HG02938 (cell line): ENCODE data around the gene KIF1A.

Experiments used
- ATAC-seq: cut with Tn5 transposase; IDR thresholded peaks from one replicate; pipeline ENCODE4 v1.9.1; 2021; ENCODE audit warnings: mild to moderate bottlenecking, moderate library complexity; ENCODE audit not compliant: unreplicated experiment

KIF1A gene

DNA sequence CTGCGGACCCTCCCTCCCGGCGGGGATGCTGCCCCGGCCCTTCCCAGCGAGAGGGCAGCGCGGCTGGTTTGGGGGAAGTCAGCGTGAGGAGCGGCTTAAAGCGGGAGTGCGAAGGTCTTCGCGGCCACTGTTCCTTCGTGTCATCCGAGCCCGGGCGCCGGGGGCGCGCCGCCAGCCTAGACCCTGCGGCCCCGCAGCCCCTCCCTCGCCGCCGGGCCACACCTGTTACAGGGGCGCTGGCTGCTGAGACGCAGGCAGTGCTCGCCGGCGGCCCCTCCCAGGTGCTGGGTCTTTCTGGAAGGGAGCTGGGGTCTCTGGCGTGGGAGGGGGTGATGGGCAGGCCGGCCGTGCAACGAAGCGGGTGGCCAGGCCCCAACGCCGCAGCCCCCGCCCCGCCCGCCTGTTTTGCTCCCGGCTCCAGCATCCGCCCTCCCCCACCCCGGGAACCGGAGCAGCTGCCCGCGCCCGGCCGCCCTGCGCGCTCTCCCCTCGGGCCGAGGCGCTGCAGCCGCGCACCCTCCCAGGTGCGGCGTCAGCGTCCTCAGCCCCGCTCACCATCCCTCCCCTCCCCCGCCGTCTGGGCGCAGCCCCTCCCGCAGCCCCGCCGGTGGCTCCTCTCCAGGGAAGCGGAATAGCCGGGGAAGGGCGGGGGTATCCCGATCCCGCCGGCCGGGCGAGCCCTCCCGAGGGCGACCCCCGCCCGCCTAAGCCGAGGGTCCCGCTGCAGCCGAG, 727 bp downstream of the KIF1A start:
- no peak for ATAC-seq

- no peak for ATAC-seq
These were observed 1.5 kb downstream of the KIF1A start for GRCh38 chr2:240818293-240819125.

- no peak for ATAC-seq
These were observed 2.3 kb downstream of the KIF1A start for GRCh38 chr2:240817496-240818292.

- ATAC-seq, result no peak
These were observed 3.2 kb downstream of the KIF1A start for GRCh38 chr2:240816584-240817495.

GRCh38 chr2:240815761-240816583, 4.0 kb downstream of the KIF1A start:
- no peak for ATAC-seq

DNA sequence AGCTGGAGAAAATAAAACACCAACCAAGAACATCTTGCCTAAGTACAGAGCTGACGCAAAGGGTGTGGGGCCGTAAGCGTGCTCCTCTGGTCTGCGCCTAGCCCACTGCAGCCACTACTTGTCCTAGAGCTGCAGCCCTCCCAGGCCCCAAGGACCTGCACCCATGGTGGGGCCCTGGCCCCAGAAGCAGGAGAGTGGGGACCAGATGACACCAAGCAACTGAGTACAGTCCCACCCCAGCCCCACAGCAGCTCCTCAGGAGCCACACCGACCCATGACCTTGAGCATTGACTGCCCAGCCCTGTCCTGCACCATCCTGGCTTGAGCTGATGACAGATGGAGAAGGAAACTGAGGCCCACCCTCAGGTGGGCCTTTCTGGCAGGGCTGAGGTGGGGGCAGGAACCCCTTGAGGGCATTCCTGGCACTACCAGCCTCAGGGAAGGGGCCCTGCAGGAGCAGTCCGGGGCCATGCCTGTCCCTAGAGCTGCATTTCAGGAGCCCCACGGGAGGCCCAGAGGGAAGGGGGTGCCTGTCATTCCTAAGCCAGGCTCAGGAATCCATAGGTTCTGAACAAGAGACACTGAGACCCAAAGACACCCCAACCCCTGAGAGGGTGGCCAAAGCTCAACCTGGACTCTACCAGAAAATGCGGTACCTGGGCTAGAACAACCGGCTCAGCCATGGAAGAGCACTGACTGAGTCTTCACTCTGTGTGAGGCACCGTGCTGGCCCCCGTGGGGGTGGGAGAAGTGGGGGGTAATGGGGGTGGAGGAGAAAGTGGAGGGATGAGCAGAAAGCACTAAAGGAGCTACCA, 4.9 kb downstream of the KIF1A start:
- ATAC-seq, result no peak

DNA sequence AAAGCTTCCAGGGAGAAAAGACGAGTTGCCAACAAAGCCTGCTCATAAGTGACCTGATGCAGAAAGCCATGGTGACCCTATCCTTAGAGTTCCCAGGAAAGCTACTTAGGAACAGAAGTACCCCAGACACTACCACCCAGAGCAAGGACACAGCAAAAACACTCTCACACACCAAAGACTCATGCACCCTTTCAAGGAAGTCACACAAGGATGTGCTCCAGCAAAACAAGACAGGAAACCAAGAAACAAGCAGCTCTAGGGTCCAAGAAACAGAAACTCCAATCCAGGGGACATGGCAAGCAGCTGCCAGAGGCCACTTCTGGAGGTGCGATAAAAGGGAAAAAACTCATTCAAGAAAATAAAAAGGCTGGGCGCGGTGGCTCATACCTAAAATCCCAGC, 5.7 kb downstream of the KIF1A start:
- no peak for ATAC-seq

- ATAC-seq, result no peak
These were observed 6.6 kb downstream of the KIF1A start for GRCh38 chr2:240813231-240813921.

GRCh38 chr2:240812721-240813120, 7.3 kb downstream of the KIF1A start:
- no peak for ATAC-seq

DNA sequence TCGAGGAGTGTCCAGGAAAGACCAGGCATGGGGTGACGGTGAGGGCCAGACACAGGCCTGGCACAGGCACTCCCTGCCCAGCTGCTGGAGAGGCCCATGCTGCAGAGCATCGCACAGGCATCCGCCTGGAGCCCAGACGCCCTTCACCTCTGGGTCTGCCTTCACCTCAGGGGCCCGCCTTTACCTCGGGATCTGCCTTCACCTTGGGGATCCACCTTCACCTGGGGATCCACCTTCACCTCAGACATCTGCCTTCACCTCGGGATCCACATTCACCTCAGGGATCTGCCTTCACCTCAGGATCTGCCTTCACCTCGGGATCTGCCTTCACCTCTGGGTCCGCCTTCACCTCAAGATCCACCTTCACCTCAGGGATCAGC, 7.7 kb downstream of the KIF1A start:
- no peak for ATAC-seq

- no peak for ATAC-seq
These were observed 8.4 kb downstream of the KIF1A start for GRCh38 chr2:240811346-240812300.

DNA sequence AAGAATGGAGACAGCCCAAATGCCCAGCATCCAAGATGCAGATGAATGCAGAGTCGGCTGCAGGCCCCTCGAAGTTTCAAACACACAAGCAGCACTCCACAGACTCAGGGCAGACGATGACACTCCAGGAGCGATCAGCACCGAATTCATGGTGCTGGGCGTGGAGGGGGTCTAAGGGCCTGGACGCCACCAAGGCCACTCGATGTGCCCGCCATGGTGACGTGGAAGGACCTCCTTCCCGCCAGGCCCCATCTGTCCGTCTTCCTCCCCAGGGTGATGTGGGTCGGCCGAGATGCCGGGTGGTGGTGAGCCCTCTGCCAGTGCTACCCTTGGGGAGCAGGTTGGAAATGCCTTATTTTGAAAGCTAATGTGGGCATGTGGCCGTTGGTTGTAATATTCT, 9.4 kb downstream of the KIF1A start:
- ATAC-seq, result no peak

- ATAC-seq, result no peak
These were observed 9.8 kb downstream of the KIF1A start for GRCh38 chr2:240810199-240810598.

DNA sequence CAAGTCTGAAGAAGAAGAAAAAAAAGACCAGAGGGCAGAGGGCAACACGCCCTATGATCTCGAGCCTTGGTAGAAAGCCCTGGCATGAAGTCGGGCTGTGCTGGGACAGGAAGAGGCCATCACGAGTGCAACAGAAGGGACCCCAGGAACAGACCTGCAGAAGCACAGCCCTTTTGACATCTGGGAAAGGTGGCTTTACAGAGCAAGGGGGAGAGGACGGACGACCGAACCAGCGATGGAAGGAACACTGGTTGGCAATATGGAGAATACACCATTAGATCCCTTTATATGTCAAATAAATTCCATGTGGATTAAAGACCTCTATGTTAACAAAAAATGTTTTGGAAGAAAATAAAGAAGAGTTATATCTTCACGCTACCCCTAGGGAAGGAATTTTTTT, 10.7 kb downstream of the KIF1A start:
- no peak for ATAC-seq

DNA sequence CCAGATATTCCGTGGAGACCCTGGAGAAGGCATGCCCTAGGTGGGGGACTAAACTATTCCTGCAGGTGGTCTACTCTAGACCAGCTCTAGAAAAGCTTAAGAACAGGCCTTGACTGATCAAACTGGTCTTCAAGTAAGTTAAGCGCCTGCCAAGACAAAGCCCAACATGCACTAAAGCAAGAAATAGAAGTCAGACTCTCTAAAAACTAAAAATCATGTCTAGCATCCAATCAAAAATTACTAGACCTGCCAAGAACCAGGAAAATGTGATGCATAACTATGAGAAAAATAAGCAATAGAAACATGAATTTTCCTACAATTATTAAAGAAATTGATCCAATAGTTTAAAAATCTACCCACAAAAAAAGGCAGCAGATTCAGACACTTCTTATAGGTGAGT, 13.6 kb downstream of the KIF1A start:
- no peak for ATAC-seq

DNA sequence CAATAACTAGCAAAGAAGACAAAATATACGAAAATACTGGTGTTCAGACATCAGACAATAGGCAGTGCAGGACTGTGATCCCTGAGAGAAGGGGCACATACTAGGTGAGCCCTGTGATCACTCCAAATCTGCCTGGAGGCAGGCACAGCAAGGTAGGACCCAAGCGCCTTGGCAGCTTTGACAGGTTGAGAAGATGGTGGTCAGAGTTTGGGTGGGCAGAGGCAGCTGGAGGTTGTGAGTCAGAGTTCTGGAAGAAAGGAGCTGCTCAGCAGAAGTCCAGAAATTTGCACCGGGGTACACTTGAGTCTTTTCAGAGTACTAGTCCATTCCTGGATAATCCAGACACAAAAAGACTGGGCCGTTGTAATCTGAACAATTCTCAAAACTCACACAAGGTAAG, 14.0 kb downstream of the KIF1A start:
- no peak for ATAC-seq

DNA sequence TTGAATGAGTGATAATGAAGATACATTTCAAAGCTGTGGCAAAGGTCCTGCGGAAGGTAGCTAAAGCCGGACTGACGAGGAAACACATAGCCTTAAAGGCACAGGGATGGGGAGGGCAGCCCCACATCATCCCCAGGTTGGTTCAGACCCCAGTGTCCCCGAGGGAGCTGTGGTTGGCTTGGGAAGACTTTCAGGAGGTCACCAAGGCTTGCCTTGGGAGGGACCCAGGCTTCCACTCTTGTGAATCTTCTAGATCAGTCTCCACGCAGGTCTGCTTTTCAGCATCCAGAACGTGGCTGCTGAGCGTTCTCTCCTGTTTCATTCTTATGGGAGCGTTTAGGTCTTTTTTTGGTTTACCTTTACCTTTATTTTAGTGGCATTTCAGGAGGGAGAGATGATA, 16.8 kb downstream of the KIF1A start:
- no peak for ATAC-seq
